ENCODE results near the gene GSC2.

GSC2 gene

GRCh38 chr22:19180740-19181410 is 30.8 kb upstream of the GSC2 start:
- no peak overlapping the region for H3K4me3 ChIP-seq (ENCODE audit: low read depth, low read length)
- TF ChIP-seq CTCF (IDR thresholded peaks at IDR 0.05; ENCODE audit: low read depth, low read length), result no peak

GRCh38 chr22:19180234-19180633 is 30.1 kb upstream of the GSC2 start:
- H3K4me3 ChIP-seq (ENCODE audit: low read depth, low read length), result no peak overlapping the region
- TF ChIP-seq CTCF (IDR thresholded peaks at IDR 0.05; ENCODE audit: low read depth, low read length), result no peak

GRCh38 chr22:19179497-19180048 is 29.5 kb upstream of the GSC2 start:
- H3K4me3 ChIP-seq (ENCODE audit: low read depth, low read length), result peak overlapping the region; percentile 81
- peak; percentile 60 for TF ChIP-seq CTCF (IDR thresholded peaks at IDR 0.05; ENCODE audit: low read depth, low read length)

GRCh38 chr22:19178657-19179496 is 28.8 kb upstream of the GSC2 start, which contains the start of gene SLC25A1:
TSS of gene SLC25A1 (minus strand) at chr22:19178736. CDS start at chr22:19178673, 63 bp downstream.
- TF ChIP-seq CTCF (IDR thresholded peaks at IDR 0.05; ENCODE audit: low read depth, low read length), result no peak
- peak within 1 kb of the TSS; percentile 81 for H3K4me3 ChIP-seq (ENCODE audit: low read depth, low read length)

- H3K4me3 ChIP-seq (ENCODE audit: low read depth, low read length), result peak overlapping the region; percentile 81
- TF ChIP-seq CTCF (IDR thresholded peaks at IDR 0.05; ENCODE audit: low read depth, low read length), result no peak
These were observed 28.1 kb upstream of the GSC2 start for GRCh38 chr22:19178065-19178656.

GRCh38 chr22:19177164-19178064 is 27.3 kb upstream of the GSC2 start:
- peak overlapping the region; percentile 81 for H3K4me3 ChIP-seq (ENCODE audit: low read depth, low read length)
- TF ChIP-seq CTCF (IDR thresholded peaks at IDR 0.05; ENCODE audit: low read depth, low read length), result no peak
